Measurements from ENCODE around the gene SERINC2. TPM values are rescaled to one million over a fixed set of nuclear protein-coding genes. Genes with fewer than 3 reads are reported as not detected.
A peak's percentile ranks its signal among the peaks of the same experiment; 100 is the strongest.

The SERINC2 gene
- total RNA-seq, 4 donors from 2014 or later = 29.6 to 108 (median 79.2) TPM

GRCh38 chr1:31413405-31414001 lies 490 bp downstream of the SERINC2 start:
- no peak for TF ChIP-seq POLR2A (IDR thresholded peaks at IDR 0.05)
- TF ChIP-seq, protein P1, sequence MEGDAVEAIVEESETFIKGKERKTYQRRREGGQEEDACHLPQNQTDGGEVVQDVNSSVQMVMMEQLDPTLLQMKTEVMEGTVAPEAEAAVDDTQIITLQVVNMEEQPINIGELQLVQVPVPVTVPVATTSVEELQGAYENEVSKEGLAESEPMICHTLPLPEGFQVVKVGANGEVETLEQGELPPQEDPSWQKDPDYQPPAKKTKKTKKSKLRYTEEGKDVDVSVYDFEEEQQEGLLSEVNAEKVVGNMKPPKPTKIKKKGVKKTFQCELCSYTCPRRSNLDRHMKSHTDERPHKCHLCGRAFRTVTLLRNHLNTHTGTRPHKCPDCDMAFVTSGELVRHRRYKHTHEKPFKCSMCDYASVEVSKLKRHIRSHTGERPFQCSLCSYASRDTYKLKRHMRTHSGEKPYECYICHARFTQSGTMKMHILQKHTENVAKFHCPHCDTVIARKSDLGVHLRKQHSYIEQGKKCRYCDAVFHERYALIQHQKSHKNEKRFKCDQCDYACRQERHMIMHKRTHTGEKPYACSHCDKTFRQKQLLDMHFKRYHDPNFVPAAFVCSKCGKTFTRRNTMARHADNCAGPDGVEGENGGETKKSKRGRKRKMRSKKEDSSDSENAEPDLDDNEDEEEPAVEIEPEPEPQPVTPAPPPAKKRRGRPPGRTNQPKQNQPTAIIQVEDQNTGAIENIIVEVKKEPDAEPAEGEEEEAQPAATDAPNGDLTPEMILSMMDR (IDR thresholded peaks at IDR 0.05) = no peak
- no peak for DNase-seq
- Histone ChIP-seq H3K36me3 (no peaks in the 10 kb centered on the region), H3K27ac (peak overlapping the region; percentile 77 to 95 (median 92)), H3K27me3 (peaks cover 0 to 38% (median 0%) of the 10 kb centered on the region in 4 donors), H3K4me3 (peak overlapping the region; percentile 63 to 90 (median 77)), H3K9me3 (no peaks in the 10 kb centered on the region), H3K4me1 (peaks cover 8 to 60% (median 25%) of the 10 kb centered on the region in 3 donors)
- WGBS, 2 donors = 0 to 2% methylated on average over 23 to 25 of the region's 54 CpGs
- intact Hi-C loops (cut with DNase I) = no loop called here

DNA sequence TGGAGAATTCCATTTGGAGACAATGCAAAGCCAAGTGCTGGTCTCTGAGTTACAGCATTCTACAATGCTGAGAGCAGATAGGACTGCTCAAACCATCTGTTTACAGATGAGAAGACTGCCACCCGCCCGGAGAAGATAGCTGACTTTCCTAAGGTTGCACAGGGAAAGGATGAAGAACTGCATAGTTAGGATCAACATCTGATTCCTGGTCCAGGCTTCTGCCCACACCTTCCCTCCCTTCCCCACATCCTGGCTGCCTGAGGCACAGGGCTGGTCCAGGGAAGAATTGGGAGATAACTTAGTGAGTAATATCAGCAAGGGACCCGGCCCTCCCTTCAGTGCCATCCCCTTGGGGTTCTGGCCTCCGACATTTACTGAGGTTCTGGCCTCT lies 2.0 kb downstream of the SERINC2 start:
- no peaks in the 10 kb centered on the region for H3K9me3 ChIP-seq
- peak overlapping the region in 3 of 4 donors; percentile 77 to 94 (median 91) for H3K27ac ChIP-seq
- H3K4me3 ChIP-seq = peak overlapping the region in 3 of 4 donors; percentile 63 to 90 (median 79)
- no peak for TF ChIP-seq POLR2A (IDR thresholded peaks at IDR 0.05)
- 53 to 62% methylated on average over 4 of the region's 4 CpGs for WGBS, 2 donors
- H3K27me3 ChIP-seq = peaks cover 0 to 27% (median 0%) of the 10 kb centered on the region in 4 donors
- H3K36me3 ChIP-seq = no peaks in the 10 kb centered on the region
- DNase-seq = no peak
- H3K4me1 ChIP-seq = peaks cover 8 to 66% (median 25%) of the 10 kb centered on the region in 3 donors
- intact Hi-C loops (cut with DNase I) = no loop called here

GRCh38 chr1:31415658-31416057 lies 2.6 kb downstream of the SERINC2 start:
- intact Hi-C loops (cut with DNase I) = no loop called here
- H3K27me3 ChIP-seq = peaks cover 0 to 20% (median 0%) of the 10 kb centered on the region in 4 donors
- no peaks in the 10 kb centered on the region for H3K36me3 ChIP-seq
- peak overlapping the region in 3 of 4 donors; percentile 17 to 62 (median 54) for H3K27ac ChIP-seq
- H3K4me3 ChIP-seq = no peak overlapping the region
- DNase-seq = no peak
- TF ChIP-seq, protein P1 (IDR thresholded peaks at IDR 0.05) = no peak
- TF ChIP-seq POLR2A (IDR thresholded peaks at IDR 0.05) = no peak
- 40 to 80% methylated on average over 1 to 2 of the region's 2 CpGs for WGBS, 2 donors
- H3K9me3 ChIP-seq = no peaks in the 10 kb centered on the region
- H3K4me1 ChIP-seq = peaks cover 8 to 66% (median 25%) of the 10 kb centered on the region in 3 donors

- intact Hi-C loops (cut with DNase I) = no loop called here
- peaks cover 8 to 66% (median 25%) of the 10 kb centered on the region in 3 donors for H3K4me1 ChIP-seq
- DNase-seq = no peak
- H3K27me3 ChIP-seq = peaks cover 0 to 15% (median 0%) of the 10 kb centered on the region in 4 donors
- WGBS, 2 donors = 48 to 49% methylated on average over 6 of the region's 7 CpGs
- no peaks in the 10 kb centered on the region for H3K9me3 ChIP-seq
- no peaks in the 10 kb centered on the region for H3K36me3 ChIP-seq
- TF ChIP-seq, protein P1 (IDR thresholded peaks at IDR 0.05) = no peak
- no peak for TF ChIP-seq POLR2A (IDR thresholded peaks at IDR 0.05)
- H3K4me3 ChIP-seq = no peak overlapping the region
- peak overlapping the region in 3 of 4 donors; percentile 17 to 62 (median 54) for H3K27ac ChIP-seq
Measured at GRCh38 chr1:31416101-31416736, 3.2 kb downstream of the SERINC2 start.

DNA sequence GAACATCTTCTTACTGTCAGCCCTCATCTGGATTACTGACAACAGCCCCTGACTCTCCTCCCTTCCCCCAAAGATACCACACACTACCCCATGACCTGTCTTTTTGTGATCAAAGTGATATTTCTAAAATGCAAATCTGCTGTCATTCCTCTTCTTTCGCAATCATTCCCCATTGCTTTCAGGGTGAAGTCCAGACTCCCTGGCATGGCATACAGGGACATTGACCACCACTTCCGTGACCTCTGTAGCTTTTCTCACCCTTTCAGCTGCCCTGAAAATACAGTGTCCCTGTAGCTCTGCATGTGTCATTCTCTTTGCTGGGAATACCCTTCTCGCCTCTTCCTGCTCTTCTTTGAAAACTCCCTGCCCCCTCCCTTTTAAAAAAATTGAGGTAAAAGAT lies 4.1 kb downstream of the SERINC2 start:
- TF ChIP-seq POLR2A (IDR thresholded peaks at IDR 0.05) = no peak
- TF ChIP-seq, protein P1 (IDR thresholded peaks at IDR 0.05) = no peak
- peaks cover 0 to 7% (median 0%) of the 10 kb centered on the region in 4 donors for H3K27me3 ChIP-seq
- H3K4me3 ChIP-seq = no peak overlapping the region
- H3K4me1 ChIP-seq = peaks cover 8 to 67% (median 25%) of the 10 kb centered on the region in 3 donors
- no peaks in the 10 kb centered on the region for H3K36me3 ChIP-seq
- no peaks in the 10 kb centered on the region for H3K9me3 ChIP-seq
- intact Hi-C loops (cut with DNase I) = no loop called here
- peak overlapping the region in 2 of 4 donors; percentile 23 to 62 for H3K27ac ChIP-seq
- no peak for DNase-seq
- WGBS, 2 donors = 58 to 68% methylated on average over 3 of the region's 3 CpGs
